GM19372 (cell line): ENCODE data around the gene CALR3.
"Not testable (repeated sequence)": the region's sequence is repeated elsewhere in the genome, so short reads cannot be mapped to it uniquely, and the experiment has no call there.

Source experiments
- ATAC-seq: cut with Tn5 transposase; IDR thresholded peaks from one replicate; pipeline ENCODE4 v1.9.1; 2021; ENCODE audit warnings: mild to moderate bottlenecking, low read depth, moderate library complexity; ENCODE audit not compliant: unreplicated experiment

CALR3 gene, protein sequence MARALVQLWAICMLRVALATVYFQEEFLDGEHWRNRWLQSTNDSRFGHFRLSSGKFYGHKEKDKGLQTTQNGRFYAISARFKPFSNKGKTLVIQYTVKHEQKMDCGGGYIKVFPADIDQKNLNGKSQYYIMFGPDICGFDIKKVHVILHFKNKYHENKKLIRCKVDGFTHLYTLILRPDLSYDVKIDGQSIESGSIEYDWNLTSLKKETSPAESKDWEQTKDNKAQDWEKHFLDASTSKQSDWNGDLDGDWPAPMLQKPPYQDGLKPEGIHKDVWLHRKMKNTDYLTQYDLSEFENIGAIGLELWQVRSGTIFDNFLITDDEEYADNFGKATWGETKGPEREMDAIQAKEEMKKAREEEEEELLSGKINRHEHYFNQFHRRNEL

DNA sequence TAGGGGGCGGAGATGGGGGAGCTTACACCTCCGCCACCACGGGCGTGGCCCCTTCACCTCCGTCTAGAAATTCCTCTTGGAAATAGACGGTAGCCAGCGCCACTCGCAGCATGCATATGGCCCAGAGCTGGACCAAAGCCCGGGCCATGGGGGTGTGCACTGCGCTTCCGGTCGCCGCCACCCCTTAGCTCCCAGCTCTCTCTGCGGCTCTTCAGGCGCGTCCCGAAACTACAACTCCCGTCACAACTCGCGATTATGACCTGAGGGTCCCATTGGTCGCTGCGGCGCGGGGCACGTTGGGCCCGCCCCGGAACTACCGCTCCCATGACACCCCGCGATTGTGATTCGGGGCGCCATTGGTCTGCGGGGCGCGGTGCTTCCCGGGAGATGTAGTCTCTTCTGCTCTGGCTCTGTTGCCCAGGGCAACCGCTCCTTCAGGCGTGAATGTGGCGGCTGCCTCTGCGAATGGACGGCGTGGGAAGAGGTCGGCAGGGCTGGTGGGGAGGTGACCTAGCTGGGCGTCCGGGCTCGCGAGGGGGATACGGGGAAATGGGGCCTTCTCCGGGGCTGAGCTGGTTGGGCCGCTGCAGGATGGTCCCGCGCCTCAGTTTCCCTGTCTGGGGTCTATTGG is at the start of gene CALR3, which contains the start of gene C19orf44:
TSS of gene CALR3 (minus strand) at position 186 of the 631 bp plus-strand sequence. CDS start at position 148, 38 bp downstream.
TSS of gene C19orf44 (plus strand) at position 413 of the 631 bp plus-strand sequence. CDS start 4,399 bp downstream, outside the sequence.
- ATAC-seq, result peak; percentile 96

DNA sequence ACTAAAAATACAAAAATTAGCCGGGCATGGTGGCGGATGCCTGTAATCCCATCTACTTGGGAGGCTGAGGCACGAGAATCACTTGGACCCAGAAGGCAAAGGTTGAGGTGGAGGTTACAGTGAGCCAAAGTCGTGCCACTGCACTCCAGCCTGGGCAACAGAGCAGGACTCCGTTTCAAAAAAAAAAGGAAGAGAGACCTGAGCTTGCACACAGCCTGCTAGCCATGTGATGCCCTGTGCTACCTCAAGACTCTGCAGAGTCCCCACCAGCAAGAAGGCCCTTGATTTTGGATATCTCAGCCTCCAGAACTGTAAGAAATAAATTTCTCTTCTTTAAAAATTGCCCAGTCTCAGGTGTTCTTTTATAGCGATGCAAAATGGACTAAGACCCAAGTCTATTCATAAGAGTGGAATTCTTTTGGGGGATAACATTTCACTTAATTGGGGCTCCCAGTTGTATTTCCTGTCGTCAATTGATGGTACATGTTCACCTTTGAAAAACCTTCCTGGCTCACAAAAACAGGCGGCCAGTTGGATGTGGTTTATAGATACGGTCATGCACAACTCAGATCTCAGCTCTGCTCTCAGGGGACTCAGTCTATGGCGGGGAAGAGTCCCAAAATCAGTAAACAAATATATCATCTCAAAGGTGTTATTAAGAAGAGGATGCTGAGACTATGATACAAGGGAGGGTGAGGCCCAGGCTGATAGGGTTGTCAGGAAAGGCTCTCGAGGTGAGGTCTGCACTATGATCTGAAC is 48.7 kb upstream of the CALR3 start:
- ATAC-seq, result no peak

DNA sequence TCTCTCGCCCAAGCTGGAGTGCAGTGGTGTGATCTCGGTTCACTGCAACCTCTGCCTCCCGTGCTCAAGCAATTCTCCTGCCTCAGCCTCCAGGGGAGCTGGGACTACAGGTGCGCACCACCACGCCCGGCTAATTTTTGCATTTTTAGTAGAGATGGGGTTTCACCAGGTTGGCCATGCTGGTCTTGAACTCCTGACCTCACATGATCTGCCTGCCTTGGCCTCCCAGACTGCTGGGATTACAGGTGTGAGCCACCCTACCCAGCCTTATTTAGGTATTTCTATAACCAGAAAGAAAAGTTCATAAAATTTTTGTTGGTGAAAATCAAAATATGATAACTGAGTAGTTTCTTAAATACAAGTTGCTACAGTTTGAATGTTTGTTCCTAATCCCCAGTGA is 47.8 kb upstream of the CALR3 start:
- ATAC-seq, result not testable (repeated sequence)

DNA sequence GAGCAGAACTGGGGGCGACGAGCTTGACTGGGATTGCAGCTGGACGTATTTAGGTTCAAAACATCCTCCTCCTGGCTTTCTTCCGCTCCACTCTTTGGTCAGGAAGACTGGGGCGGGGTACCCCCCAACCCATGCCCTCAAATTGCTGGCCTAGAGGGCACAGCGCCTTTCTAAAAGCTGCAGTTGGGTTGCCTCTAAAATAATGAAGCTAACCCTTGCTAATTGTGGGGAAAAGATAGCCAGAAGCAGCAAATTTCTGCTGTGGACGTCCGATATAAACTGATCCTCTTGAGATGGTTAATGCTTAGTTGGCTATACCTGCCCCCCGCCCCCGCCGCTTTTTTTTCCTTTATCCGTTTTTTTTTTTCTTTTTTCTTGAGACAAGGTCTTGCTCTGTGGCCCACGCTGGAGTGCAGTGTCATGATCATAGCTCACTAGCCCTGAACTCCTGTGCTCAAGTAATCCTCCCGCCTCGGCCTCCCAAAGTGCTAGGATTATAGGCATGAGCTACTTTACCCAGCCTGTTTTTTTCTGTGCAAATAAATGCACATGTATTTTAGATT is 47.0 kb upstream of the CALR3 start:
- no peak for ATAC-seq

DNA sequence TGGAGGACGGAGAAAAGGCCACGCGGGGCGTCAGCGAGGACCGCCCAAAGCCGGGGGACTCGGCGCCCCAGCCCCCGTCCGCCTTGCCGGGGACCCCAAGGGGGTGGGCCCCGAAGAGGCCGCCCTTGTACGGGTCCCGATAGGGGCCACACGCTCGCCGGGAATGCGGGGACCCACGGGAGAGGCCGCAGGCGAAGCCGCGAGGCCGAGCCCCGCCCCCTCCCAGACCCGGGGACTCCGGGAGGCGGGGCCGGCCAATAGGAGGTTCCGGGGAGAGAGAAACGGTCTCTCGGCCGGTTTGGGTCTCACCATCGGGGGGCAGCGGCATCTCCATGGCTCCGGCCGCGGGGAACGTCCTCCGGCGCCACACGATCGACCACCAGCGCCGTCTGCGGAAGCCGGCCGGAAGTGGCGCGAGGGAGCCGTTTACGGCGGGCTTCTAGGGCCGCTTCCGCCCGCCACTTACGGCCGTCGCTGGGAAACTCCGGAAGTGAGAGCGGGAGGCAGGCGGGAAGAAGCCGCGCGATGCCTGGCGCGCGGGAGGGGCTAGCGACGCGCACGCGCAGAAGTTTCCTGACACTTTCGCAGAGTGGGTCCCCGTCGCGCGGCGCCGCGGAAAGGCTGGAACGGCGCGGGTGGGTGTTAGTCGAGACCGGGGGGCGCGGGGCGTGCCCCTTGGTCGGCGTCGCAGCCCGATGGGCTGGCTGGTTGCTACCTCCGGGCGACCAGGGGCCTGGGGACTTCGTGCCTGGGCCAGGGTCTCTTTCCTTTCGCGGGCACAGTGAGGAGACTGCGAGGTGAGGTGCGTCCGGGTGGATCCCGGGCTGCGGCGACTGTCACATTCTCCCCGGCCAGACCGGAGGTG is 46.3 kb upstream of the CALR3 start, which contains the start of gene CHERP:
TSS of gene CHERP (minus strand) at position 393 of the 865 bp plus-strand sequence. CDS start at position 334, 59 bp downstream.
- ATAC-seq, result peak; percentile 84

DNA sequence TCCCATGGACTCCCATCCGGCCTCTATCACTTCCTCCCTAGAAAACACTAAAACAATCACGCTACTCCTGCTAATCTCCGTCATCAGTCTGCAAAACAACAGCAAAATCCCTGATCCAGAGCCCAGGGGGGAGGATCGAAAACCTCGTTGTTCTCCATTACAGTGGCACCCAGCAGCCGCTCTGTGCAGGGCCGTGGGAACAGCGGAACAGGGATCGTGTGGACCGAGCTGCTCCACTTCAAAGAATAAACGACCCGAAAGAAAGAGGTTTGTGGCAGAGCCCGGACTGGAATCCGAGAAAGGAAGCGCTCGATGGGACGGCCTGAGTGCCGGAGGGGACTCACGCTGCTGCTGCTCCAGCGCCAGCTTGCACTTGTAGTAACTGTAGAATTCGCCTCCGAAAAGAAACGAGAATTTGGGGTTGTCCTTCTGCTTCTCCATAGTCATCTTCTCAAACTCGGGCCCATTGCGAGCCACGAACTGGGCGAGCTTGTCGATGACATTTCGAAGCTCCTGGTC is 45.6 kb upstream of the CALR3 start:
- no peak for ATAC-seq

DNA sequence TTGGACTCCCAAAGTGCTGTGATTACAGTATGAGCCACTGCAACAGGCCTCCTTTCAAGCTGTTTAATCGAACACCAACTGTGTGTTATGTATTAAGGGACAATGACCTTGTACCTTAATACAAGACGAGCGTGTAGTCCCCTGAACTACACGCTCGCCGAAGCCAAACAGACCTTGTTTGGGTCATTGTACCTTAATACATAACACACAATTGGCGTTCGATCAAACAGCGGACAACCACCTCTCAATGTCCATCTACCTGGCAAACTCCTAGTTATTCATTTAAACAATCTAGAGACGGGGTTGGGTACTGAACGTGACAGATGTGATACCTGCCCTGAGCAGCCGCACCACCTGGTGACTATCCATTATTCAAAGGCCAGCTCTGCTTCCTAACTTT is 45.0 kb upstream of the CALR3 start:
- no peak for ATAC-seq

DNA sequence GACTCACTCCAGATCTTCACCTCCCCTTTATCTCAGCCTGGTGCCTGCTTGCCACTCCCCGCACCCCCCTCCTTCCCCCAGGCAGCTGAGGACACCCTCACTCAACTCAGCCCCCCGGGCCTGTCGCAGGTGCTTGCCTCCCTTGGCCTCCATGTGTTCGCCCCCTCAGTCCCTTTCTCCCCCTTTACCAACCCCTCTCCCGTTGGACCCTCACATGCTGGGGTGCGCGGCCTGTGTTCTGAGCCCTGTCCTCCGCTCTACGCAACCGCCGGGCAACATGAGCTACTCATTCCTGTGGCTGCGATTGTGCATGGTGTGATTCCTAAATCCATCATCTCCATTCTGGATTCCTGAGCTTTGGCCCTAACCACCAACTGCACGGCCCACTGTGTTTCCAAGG is 41.1 kb upstream of the CALR3 start:
- ATAC-seq, result no peak

DNA sequence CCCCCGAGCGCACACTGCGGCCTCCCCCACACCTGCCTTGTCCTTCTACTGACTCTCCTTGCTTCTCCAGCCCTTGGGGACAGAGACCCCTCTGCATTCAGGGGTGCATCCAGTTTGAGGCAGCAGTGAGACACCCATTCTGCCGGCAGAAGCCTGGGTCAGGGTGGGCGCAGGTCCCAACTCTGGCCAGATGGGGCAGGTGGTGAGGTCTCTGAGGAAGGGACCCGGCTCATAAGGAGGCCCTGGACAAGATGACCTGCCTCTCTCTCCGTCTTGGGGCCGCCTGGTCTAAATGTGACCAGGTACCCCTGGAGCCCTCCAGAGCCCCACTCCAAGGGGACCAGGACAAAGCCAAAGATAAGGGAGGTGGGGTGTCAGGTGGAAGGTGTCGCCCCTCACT is 40.2 kb upstream of the CALR3 start:
- no peak for ATAC-seq

DNA sequence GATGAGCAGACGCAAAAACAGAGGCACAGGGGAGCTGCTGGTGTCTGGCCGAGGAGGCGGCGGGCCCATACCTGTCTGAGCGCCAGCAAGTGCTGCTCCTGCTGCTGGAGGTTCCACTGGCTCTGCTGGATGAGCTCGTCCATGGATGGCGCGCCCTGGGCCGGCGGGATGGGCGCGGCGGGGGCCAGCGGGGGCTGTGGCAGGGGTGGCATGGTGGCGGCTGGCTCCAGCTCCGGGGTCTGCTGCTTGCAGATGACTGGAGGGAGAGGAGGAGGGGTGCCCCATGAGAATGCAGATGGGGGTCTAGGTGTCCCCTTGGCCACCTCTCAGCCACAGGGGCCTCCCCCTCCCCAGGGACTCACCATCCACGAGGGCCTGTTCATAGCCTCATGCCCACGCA is 39.4 kb upstream of the CALR3 start:
- ATAC-seq, result no peak

DNA sequence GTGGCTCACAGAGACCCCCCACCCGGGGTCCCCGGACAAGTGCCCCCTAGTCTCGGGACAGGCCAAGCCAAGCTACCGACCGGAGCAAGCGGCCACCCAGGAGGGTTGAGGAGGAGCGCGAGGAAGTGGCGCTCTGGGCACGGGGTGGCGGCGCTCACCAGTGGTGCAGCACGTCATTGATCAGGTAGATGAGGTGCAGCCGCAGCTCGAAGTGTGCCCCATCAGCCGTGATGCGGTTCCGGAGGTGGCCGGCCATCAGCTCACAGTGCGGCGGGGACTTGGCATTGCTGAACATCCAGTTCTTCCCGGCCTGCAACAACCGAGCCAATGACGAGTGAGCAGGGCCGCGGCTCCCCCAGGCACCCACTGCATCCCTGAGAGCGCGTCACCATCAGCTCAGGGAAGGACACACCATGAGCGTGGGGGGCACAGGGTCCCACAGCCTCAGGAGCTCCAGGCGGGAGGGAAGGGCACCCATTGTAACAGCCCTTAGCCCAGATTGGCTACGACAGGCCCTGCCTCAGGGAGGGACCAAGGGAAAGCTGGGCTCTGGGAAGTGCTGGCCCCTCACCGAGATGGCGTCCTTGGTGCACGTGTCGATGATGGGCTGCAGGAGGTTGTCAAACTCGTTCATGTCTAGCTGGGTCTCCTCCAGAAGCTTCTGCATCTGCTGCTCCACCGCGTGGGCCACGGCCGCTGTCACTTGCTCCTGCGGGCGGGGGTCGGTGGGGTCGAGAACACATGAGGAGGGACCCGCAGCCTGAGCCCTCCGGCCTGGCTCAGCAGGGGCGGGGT is 36.7 kb upstream of the CALR3 start:
- ATAC-seq, result no peak

DNA sequence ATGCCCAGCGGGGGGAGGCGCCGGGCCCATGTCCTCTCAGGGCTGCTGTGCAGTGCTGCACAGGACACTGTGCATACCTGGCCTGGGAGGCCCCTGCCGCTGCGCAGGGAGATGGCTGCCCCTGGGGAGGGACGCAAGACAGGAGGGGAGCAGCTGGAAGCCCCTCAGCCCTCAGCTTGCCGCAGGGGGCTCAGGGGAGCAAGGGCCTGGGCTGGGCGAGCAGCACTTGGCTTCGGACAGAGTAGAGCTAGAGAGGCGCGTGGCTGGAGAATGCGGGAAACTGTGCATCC is 35.4 kb upstream of the CALR3 start:
- no peak for ATAC-seq

DNA sequence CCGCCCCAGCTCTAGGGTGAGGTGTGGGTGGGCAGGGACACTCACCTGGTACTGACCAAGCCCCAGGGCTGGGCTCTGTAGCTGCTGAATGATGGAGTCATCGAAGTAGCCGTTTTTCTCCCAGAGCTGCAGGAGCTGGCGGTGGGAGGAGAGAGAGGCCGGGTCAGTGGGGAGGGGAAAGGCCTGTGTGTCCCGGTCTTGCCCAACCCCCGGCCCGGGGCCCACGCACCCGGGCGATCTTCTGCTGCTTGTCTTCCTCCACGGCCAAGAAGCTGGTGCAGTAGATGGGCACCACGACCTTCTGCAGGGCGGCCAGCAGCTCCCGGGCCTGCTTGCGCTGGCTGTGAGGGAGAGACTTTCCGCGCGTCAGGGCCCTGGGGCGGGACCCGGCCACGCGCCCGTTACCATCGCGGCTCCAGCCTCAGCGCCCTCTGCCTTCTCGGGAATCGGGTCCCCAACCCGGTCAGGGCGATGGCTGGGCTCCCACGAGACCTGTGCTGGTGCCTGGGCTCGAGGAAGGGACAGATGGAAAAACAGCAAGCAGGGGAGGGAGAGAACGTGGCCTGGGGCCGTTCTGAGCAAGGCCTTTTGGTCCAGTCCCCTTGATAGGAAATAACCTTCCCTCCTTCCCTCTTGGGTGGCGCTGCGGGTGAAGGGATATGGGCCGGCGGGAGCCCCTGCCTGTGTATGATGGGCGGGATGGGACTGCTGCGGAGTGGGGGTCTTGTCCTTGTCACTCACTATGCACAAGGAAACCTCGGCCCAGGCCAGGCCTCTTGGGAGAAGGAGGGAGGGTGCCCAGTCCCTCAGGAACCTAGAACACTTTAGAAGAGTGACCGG is 34.8 kb upstream of the CALR3 start:
- ATAC-seq, result no peak

DNA sequence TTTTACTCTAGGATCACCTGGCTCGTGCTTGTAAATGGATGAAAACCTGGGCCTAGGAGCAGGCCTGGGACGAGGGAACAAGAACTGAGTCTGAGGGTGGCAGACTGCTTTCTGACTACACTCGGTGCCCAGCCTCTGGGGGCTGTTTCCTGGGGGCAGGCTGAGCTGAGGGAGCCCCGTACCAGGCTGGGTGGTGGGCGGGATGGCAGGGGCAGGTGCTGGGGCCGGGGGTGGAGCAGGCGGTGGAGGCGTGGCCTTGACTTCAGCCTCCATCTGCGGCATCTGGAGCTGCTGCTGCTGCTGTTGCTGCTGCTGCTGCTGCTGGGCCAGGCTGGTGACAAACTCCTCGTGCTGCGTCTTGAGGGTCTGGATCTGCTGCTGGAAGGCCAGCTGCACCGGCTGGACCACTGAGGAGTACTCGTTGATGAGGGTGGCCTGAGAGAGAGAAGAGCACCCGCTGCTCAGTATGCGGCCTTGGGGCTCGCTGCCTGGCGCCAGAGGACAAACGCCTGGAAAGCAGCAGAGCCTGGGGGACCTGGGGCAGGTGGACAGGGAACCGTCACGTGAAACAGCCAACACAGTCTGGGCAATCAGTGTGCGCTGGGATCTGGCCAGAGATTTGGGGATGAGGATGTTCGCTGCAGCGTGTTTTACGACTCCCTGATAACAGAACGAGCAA is 33.6 kb upstream of the CALR3 start:
- no peak for ATAC-seq

DNA sequence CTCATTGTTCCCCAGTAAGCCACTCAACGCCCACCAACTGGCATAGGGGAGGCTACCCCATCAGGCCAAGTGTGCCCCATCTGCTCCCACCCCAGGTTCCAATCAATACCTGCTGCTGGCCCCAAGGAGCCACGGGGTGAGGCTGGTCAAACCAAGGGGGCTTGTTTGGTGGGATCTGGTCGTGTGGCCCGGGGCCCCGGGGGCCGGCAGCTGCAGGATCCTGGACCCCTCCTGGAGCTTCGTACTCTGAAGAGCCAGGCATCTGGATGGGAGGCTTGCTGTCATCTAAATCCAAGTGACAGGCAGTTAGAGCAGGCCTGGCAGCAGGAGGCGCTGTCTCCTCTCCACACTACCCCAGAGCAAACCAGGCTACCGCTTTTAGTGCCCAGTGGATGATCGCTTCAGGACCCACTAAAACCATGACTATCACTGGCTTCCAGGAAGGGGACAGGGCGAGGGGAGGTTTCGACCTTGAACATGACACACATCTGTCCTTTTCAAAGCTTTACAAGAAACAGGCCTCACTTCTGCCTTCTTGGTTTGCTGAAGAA is 32.1 kb upstream of the CALR3 start:
- ATAC-seq, result no peak

DNA sequence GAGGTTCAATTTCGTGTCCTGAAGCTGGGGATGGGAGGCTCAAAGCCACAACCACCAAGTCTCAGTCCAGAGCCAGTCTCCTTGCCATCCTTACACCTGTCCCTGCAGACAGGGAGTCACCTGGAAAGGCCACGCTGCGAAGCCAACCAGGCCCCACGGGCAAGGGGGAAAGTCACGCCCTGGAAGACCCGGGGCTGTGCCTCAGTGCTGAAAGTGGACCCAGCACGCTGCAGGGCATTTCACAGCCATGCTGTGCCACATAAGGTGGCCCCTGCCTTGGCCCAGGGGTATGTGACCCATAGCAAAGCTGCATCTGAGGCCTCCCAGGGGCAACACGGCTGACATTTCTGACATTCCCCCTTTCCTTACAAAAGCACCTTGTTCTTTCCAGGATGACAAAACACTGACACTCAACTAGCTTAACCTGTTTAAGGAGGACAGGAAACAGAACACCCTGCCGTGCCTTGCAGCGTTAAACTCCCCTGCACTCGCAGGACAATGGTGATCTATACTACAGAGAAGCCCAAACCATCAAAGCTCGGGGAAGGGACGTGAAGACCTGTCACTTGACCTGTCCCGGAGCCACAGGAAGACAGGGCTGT is 31.5 kb upstream of the CALR3 start:
- no peak for ATAC-seq
